Gastroesophageal sphincter (tissue), 3 donors: ENCODE results near the gene ST8SIA5.

Source experiments
- POLR2AphosphoS5 ChIP-seq: sonication (generic); formaldehyde crosslinking; IDR thresholded peaks from one replicate; pipeline ENCODE4 v1.6.1; 2017; ENCODE audit warnings: antibody characterized with exemption
- TF ChIP-seq, protein P1 (sequence below), 4 experiments: fragments of 200-600 bp in 2 of 4; fragments of 450-650 bp in 2 of 4; sonication (generic) in 1 of 4; IDR thresholded peaks; one replicate each; pipeline ENCODE4 v1.5.1; 2017 to 2019; ENCODE audit warnings: antibody characterized with exemption in 4 of 4, mild to moderate bottlenecking in 2 of 4, moderate library complexity in 2 of 4

DNA sequence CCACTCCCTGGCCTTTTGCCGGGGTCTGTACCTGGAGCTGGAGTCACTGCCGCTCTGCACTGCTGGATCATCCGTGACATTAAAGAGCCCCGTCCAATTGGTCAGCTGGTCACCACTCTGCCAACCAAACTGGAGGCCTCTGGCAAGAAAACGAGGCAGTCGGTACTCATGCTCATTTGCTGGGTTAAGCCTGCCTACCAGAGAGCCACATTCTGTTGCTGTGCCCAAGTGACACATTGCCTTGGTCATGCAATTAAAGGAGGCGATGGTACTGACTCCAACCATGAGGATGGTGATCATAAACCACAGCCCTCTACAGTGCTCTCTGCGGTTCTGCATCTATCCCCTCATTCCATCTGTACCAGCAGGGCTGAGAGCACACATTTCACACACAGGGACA lies 35.5 kb downstream of the ST8SIA5 start:
- TF ChIP-seq, protein P1, sequence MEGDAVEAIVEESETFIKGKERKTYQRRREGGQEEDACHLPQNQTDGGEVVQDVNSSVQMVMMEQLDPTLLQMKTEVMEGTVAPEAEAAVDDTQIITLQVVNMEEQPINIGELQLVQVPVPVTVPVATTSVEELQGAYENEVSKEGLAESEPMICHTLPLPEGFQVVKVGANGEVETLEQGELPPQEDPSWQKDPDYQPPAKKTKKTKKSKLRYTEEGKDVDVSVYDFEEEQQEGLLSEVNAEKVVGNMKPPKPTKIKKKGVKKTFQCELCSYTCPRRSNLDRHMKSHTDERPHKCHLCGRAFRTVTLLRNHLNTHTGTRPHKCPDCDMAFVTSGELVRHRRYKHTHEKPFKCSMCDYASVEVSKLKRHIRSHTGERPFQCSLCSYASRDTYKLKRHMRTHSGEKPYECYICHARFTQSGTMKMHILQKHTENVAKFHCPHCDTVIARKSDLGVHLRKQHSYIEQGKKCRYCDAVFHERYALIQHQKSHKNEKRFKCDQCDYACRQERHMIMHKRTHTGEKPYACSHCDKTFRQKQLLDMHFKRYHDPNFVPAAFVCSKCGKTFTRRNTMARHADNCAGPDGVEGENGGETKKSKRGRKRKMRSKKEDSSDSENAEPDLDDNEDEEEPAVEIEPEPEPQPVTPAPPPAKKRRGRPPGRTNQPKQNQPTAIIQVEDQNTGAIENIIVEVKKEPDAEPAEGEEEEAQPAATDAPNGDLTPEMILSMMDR (IDR thresholded peaks at IDR 0.05), result no peak
- no peak for TF ChIP-seq POLR2AphosphoS5
